LoVo (cell line): ENCODE results near the gene NR1D1.
A peak's percentile ranks its signal among the peaks of the same experiment; 100 is the strongest.
"Not testable (repeated sequence)": the region's sequence is repeated elsewhere in the genome, so short reads cannot be mapped to it uniquely, and the experiment has no call there.

ENCODE experiments used
- DNase-seq: peaks from one replicate; pipeline ENCODE4 v3.0.0-alpha.2; 2016; ENCODE audit warnings: low spot score

Gene NR1D1

GRCh38 chr17:40100419-40100668 is at the start of gene NR1D1:
NR1D1 (minus strand) TSS chr17:40100589; CDS start chr17:40100094, 495 bp downstream.
- no peak for DNase-seq

DNA sequence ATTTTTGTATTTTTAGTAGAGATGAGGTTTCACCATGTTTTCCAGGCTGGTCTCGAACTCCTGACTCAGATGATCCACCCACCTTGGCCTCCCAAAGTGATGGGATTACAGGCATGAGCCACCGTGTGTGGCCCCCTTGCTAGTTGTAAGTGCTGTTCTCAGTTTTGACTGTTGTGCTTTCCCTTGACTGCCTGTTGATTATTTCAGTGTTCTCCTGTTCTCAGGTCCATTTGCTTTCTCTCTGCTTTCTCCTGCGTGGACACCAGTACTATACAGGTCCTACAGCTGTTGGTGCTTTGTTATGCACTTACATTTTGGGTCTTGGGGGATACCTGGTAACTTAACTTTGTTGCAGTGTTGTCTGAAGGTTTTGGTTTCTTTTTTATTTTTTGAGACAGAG is 48.1 kb upstream of the NR1D1 start:
- DNase-seq = no peak

DNA sequence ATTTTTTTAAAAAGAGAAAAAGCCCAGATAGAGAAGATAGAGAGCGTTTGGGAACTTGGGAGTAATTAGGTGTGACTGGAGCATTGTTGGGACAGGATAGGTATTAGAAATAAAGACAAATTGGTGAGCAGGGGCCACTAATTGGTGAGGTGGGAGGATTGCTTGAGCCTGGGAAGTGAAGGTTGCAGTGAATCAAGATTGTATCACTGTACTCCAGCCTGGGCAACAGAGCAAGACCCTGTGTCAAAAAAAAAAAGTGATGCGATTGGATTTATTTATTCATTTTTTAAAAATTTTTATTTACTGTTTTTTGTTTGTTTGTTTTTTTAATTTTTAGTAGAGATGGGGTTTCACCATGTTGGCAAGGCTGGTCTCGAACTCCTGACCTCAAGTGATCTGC is 45.1 kb upstream of the NR1D1 start:
- DNase-seq = no peak

DNA sequence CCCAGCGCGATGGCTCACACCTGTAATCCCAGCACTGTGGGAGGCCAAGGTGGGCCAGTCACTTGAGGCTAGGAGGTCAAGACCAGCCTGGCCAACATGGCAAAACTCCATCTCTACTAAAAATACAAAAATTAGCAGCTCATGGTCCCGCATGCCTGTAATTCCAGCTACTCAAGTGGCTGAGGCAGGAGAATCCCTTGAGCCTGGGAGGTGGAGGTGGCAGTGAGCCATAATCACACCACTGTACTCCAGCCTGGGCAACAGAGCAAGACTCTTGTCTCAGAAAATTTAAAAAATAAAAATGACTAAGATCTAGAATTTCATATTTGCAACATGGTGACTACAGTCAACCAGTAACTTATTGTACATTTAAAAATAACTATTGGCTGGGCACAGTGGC is 42.8 kb upstream of the NR1D1 start:
- not testable (repeated sequence) for DNase-seq

GRCh38 chr17:40139566-40140058 is 39.2 kb upstream of the NR1D1 start:
- DNase-seq = no peak

- DNase-seq = no peak
Measured at GRCh38 chr17:40135817-40136216, 35.4 kb upstream of the NR1D1 start.

DNA sequence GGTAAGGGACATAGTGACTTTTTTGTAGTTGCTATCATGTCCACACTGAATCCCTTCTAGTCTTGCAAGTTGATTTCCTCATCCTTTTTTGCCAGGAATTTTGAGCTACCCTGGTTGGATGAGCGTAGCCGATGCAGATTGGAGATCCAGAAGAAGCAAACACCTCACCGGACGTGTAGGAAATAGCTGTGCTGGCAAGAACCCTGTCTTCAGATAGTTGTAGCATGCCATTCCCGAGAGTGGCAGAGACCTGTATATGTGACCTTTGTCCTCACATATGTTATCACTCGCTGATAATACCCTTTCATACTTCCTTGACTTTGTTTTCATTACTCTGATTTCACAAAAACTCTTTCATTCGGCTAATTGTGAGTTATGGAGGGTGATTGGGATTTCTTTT is 33.8 kb upstream of the NR1D1 start:
- no peak for DNase-seq

GRCh38 chr17:40130352-40131042 is 30.1 kb upstream of the NR1D1 start:
- no peak for DNase-seq

GRCh38 chr17:40129498-40129897 is 29.1 kb upstream of the NR1D1 start:
- DNase-seq = no peak

GRCh38 chr17:40124279-40125141 is 24.1 kb upstream of the NR1D1 start:
- DNase-seq = no peak

DNA sequence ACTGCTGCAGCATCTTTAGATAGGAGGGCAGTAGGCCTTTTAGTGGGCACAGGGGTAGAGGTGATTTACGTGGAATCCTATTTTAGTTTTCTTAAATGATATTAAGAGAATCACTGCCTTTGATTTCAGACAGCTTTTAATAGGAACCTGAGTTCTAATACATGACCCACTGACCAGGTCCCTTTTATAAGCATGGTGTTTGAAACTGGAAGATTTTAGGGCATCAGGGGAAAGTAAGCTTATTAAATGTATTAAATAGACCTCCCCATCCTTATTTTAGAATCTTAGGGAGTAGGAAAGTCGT is 23.4 kb upstream of the NR1D1 start:
- DNase-seq = no peak

DNA sequence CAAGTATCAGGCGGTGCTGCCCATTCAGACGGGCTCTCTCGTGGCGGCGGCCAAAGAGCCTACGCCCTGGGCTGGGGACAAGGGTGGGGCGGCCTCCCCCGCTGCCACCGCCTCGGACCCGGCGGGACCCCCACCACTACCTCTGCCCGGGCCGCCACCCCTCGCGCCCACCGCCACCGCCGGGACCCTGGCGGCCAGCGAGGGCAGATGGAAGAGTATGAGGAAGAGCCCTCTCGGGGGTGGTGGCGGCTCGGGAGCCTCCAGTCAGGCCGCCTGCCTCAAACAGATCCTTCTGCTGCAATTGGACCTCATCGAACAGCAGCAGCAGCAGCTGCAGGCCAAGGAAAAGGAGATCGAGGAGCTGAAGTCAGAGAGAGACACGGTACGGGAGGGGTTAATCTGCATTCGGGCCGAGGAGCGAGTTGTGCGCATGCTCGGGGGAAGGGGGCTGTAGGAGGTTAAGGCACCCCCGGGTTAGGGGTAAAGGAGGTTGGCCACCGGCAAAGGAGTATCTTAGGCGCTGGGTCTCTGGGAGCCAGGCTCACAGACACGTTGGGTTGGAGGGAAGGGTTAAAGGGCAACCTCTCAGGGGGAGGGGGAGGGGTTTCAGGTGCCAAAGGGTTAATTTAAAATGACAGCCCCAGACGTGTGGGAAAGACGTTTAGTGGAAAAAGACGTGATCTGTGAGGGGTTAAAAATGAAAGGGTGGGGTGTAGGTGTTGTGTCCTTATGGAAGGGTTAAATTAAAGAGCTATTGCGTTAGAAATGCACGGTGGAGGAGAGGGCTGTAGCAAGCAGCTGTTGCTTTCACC is 22.8 kb upstream of the NR1D1 start:
- DNase-seq = peak; percentile 37

GRCh38 chr17:40122136-40122998 is 22.0 kb upstream of the NR1D1 start:
- DNase-seq = peak; percentile 37

- DNase-seq = peak; percentile 79
Measured at GRCh38 chr17:40121181-40122135, 21.1 kb upstream of the NR1D1 start, which contains the start of gene MSL1. MSL1 (plus strand) TSS chr17:40121971; CDS start chr17:40122613, 642 bp downstream.

DNA sequence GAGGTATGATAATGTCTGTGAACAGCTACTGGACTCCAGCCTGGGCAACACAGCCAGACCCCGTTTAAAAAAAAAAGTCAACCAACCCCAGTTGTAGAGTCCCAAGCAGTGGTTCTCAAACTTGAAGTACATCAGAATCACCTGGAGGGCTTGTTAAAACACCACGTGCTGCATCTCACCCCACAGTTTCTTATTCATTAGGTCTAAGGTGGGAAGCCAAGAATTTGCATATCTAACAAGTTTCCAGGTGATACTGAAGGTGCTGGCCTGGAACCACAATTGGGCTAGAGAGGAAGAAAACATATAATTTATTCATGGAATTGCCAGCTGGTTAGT is 14.7 kb upstream of the NR1D1 start:
- DNase-seq = no peak

- DNase-seq = no peak
Measured at GRCh38 chr17:40113907-40114245, 13.5 kb upstream of the NR1D1 start.

- DNase-seq = peak; percentile 92
Measured at GRCh38 chr17:40113110-40113906, 12.9 kb upstream of the NR1D1 start.

DNA sequence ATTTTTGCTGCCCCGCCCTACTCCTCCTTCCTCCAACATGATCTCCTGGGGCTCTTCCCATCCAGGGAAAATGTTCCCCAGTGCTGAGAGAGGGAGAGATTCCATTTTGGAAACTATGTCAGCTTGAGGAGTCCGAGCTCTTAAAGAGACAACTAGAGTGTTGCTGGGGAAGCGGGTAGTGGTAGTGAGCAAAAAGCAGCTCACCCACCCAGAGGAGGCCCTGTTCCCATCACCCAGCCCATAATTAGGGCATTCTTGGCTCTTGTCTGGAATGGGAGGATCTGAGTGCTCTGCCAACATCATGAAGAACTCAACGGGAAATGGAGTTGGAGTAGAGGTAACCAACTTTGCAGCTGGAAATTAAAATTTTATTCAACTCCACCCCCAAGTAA is 12.3 kb upstream of the NR1D1 start:
- DNase-seq = no peak

DNA sequence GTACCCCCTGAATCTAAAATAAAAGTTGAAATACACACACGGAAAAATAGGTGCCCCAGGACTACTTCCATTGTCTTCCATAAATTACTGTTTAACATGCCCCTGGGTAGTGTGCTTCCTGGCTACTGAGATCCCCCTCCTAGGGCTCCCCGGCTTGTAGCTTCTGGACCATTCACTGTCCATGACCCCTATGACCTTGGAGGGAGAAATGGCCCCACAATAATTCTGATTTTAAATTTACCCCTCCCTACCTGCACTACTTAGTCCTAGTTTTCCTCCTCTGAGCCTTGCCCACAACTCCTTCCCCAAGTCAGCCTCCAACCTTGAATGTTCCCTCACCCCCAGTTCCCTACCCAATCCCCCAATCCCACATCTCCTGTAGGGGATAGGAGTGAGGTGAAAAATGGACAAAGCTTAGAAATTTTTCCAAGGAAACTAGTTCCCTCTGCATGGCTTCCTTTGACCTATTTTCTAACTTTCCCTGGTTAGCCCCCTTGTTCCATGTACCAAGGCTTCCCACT is 11.9 kb upstream of the NR1D1 start:
- no peak for DNase-seq
